GM19025 (cell line): Measurements from ENCODE around the gene AMPH.
A peak's percentile ranks its signal among the peaks of the same experiment; 100 is the strongest.
"Not testable (repeated sequence)": the region's sequence is repeated elsewhere in the genome, so short reads cannot be mapped to it uniquely, and the experiment has no call there.

Source experiments
- ATAC-seq: cut with Tn5 transposase; IDR thresholded peaks from one replicate; pipeline ENCODE4 v1.9.1; 2021; ENCODE audit warnings: mild to moderate bottlenecking, low read depth, moderate library complexity; ENCODE audit not compliant: unreplicated experiment

The AMPH gene

DNA sequence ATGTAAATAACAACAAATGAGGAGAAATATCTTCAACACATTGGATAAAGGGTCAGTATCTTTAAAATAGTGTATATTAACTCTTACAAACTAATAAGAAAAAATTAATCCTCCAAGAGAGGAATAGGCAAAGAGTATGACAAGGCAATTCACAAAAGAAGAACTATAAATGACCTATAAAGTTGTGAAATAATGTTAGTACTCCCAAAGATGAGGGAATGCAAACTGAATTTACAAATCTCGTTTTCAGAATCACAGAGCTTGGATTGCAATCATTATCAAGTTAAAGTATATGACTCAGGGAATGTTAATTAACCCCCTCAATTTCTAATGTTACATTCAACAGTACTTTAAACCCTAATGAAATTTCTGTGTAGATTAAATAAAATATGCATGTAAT lies 270.4 kb downstream of the AMPH start:
- ATAC-seq, result no peak

DNA sequence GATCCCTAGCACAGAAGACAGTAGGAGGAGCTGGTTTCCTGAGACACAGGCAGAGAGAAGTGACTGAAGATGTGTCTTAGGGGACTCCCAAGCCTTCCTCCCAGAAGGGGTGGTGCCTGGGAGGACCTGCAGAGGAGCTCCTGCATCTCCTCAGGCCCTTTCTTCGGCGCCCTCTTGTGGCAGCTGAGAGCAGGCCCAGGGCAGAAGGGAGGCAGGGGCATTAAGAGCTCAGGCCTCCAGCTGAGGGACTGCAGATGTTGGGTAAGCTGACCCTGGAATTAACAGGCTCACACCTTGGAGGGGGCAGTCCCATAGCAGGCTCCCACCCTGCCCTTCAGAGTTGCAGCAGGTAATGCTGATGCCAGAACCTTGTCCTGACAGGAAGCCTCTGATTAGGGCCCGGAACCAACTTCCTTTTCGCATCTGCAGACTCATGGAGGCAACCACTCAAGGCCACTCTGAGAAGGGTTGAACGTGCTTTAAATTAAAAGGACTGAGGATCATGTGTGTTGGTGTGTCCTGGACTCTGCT lies 272.0 kb downstream of the AMPH start:
- ATAC-seq, result peak; percentile 75

DNA sequence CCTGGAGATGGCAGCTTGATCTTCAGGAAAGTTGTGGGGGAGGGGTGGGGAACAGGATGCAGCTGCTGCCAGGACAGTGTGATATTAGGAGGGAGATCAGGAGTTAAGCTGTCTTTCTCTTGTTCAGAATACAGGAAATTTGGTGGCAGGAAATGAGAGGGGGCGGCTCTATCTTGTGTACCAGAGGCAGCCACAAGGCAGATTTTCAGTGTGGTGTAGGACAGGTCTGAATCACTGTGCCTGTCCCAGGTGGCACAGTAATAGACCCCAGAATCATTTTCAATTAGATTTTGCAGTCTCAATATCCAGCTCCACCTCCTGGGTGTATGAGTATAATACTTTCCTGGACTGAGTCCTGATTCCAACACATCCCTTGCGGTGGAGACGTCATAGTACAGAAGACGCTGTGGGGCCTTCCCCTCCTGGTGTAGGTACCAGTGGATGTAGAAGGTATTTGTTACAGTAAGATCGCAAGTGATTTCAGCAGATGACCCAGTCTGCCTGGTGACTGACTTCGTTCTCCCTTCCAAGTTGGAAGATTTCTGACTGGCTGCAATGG lies 272.8 kb downstream of the AMPH start:
- not testable (repeated sequence) for ATAC-seq

DNA sequence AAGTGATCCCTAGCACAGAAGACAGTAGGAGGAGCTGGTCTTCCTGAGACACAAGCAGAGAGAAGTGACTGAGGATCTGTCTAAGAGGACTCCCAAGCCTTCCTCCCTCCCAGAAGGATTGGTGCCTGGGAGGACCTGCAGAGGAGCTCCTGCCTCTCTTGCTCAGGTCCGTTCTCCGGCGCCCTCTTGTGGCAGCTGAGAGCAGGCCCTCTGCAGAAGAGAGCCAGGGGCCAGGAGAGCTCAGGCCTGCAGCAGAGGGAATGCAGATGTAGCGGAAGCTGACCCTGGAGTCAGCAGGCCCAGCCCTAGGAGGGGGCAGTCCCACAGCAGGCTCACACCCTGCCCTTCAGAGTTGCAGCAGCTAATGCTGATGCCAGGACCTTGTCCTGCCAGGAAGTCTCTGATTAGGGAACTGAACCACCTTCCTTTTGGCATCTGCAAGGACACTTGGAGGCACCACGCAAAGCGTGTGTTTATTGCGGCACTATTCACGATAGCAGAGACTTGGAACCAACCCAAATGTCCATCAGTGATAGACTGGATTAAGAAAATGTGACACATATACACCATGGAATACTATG lies 276.8 kb downstream of the AMPH start:
- not testable (repeated sequence) for ATAC-seq

DNA sequence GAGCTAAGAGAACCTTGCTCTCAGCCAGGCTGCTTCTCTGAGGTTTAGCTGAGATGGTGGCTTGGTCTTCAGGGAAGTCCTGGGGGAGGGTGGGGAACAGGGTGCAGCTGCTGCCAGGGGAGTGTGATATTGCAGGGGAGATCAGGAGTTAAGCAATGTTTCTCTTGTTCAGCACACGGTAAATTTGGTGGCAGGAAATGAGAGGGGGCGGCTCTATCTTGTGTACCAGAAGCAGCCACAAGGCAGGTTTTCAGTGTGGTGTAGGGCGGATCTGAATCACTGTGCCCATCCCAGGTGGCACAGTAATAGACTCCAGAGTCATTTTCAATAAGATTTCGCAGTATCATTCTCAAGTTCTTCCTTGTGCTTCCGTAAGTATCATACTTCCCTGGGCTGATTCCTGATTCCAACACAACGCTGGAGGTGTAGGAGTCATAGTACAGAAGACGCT lies 277.7 kb downstream of the AMPH start:
- ATAC-seq, result peak; percentile 34

DNA sequence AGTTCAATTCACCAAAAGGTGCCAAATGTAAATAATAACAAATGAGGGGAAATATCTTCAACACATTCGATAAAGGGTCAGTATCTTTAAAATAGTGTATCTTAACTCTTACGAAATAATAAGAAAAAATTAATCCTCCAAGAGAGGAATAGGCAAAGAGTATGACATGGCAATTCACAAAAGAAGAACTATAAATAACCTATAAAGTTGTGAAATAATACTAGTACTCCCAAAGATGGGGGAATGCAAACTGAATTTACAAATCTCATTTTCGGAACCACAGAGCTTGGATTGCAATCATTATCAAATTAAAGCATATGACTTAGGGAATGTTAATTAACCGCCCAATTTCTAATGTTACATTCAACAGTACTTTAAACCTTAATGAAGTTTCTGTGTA lies 279.6 kb downstream of the AMPH start:
- no peak for ATAC-seq

DNA sequence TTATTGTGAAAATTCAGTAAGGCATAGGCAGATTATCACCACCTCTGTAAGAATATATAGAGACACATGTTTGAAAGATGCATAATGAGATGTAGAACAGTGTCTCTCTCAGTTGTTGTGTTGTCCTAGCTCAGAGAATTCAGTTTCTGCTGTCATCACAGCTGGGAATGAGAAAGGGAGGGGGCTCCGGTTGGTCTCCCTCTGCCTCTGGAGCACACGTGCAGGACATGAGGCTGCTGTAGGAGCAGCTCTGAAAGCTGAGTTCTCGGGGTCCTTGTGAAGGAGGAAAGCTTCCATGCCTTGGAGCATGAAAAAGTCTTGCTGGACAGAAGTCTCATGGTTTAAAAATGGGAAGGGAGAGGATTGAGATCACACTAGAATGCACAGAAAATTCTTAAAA lies 280.4 kb downstream of the AMPH start:
- ATAC-seq, result not testable (repeated sequence)

DNA sequence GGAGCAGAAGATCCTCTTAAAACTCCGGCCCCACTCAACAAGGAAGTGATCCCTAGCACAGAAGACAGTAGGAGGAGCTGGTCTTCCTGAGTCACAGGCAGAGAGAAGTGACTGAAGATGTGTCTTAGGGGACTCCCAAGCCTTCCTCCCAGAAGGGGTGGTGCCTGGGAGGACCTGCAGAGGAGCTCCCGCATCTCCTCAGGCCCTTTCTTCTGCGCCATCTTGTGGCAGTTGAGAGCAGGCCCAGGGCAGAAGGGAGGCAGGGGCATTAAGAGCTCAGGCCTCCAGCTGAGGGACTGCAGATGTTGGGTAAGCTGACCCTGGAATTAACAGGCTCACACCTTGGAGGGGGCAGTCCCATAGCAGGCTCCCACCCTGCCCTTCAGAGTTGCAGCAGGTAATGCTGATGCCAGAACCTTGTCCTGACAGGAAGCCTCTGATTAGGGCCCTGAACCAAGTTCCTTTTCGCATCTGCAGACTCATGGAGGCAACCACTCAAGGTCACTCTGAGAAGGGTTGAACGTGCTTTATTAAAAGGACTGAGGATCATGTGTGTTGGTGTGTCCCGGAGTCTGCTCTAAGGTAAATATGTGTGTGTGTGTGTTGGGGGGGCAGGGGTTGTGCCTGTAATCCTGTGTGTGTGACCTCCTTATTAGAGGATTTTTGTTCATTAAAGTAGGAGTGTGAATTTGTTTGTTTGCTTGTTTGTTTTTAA lies 281.1 kb downstream of the AMPH start:
- peak; percentile 63 for ATAC-seq

DNA sequence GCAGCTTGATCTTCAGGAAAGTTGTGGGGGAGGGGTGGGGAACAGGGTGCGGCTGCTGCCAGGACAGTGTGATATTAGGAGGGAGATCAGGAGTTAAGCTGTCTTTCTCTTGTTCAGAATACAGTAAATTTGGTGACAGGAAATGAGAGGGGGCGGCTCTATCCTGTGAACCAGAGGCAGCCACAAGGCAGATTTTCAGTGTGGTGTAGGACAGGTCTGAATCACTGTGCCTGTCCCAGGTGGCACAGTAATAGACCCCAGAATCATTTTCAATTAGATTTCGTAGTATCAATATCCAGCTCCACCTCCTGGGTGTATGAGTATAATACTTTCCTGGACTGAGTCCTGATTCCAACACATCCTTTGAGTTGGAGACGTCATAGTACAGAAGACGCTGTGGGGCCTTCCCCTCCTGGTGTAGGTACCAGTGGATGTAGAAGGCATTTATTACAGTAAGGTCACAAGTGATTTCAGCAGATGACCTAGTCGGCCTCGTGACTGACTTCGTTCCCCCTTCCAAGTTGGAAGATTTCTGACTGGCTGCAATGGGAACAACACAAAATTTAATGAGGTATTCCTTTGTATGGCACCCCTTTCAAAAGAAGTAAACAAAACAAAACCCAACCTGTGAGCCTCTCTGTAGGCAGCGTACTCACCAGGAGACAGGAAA lies 281.9 kb downstream of the AMPH start:
- ATAC-seq, result not testable (repeated sequence)

DNA sequence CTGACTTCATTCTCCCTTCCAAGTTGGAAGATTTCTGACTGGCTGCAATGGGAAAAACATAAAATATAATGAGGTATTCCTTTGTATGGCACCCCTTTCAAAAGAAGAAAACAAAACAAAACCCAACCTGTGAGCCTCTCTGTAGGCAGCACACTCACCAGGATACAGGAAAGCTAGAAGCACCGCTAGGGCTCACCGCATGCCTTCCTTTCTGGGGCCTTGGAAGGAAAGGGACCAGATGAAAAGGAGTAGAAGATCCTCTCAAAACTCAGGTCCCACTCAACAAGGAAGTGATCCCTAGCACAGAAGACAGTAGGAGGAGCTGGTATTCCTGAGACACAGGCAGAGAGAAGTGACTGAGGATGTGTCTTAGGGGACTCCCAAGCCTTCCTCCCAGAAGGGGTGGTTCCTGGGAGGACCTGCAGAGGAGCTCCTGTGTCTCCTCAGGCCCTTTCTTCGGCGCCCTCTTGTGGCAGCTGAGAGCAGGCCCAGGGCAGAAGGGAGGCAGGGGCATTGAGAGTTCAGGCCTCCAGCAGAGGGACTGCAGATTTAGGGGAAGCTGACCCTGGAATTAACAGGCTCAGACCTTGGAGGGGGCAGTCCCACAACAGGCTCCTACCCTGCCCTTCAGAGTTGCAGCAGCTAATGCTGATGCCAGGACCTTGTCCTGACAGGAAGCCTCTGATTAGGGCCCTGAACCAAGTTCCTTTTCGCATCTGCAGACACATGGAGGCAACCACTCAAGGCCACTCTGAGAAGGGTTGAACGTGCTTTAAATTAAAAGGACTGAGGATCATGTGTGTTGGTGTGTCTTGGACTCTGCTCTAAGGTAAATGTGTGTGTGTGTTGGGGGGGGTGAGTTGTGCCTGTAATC lies 285.6 kb downstream of the AMPH start:
- peak; percentile 49 for ATAC-seq

DNA sequence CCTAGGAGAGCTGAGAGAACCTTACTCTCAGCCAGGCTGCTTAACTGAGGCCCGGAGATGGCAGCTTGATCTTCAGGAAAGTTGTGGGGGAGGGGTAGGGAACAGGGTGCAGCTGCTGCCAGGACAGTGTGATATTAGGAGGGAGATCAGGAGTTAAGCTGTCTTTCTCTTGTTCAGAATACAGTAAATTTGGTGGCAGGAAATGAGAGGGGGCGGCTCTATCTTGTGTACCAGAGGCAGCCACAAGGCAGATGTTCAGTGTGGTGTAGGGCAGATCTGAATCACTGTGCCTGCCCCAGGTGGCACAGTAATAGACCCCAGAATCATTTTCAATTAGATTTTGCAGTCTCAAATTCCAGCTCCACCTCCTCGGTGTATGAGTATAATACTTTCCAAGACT lies 286.4 kb downstream of the AMPH start:
- not testable (repeated sequence) for ATAC-seq

DNA sequence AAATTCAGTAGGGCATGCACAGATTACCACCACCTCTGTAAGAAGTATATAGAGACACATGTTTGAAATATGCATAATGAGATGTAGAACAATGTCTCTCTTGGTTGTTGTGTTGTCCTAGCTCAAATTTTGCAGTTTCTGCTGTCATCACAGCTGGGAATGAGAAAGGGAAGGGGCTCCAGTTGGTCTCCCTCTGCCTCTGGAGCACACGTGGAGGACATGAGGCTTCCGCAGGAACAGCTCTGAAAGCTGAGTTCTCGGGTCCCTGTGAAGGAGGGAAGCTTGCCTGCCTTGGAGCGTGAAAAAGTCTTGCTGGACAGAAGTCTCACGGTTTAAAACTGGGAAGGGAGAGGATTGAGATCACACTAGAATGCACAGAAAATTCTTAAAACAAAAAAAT lies 289.0 kb downstream of the AMPH start:
- not testable (repeated sequence) for ATAC-seq

DNA sequence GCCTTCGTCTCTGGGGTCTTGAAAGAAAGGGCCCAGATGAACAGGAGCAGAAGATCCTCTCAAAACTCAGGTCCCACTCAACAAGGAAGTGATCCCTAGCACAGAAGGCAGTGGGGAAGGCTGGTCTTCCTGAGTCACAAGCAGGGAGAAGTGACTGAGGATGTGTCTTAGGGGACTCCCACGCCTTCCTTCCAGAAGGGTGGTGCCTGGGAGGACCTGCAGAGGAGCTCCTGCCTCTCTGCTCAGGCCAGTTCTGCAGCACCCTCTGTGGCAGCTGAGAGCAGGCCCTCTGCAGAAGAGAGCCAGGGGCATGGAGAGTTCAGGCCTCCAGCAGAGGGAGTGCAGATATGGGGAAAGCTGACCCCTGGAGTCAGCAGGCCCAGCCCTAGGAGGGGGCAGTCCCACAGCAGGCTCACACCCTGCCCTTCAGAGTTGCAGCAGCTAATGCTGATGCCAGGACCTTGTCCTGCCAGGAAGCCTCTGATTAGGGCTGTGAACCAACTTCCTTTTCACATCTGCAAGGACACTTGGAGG lies 289.9 kb downstream of the AMPH start:
- not testable (repeated sequence) for ATAC-seq

DNA sequence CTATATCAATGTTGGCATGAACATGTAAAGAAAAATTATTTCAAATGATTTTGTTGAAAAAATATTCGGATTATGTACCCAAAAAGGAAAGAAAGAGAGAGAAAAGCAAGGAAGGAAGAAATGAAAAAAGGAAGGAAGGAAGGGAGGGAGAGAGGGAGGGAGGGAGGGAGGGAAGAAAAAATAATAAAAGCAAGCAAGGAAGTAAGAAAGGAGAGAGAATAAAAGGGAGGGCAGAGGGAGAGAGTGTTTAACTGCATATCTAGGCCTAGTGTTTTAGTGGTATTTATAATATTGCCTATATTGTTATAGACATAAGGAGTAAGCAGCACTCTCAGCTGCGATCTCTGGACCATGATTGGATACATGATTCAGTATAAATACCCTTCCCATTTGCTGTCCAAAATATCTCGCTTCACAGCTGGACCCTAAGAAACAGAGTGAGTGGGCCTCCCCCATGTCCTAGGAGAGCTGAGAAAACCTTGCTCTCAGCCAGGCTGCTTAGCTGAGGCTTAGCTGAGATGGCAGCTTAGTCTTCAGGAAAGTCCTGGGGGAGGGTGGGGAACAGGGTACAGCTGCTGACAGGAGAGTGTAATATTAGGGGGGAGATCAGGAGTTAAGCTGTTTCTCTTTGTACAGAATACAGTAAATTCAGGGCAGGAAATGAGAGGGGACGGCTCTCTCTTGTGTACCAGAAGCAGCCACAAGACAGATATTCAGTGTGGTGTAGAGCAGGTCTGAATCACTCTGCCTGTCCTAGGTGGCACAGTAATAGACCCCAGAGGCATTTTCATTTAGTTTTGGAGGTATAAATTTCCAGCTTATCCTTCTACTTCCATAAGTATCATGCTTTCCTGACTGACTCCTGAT lies 291.0 kb downstream of the AMPH start:
- no peak for ATAC-seq

DNA sequence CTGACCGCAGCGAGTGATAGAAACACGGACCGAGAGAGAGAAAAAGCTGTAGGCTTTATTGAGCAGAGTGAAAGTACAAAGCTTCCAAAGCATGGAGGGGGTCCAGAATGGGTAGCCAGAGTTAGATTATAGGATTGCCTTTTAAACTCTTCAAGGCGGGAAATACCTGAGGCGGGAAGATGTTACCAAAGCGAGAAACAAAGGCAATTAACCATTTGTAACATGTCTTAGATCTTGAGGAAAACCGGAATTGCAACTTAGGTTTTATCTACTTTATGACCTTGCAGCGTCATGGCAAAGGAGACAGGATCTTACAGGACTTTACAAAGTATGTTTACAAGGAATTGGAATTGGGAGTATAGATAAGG lies 295.0 kb downstream of the AMPH start:
- ATAC-seq, result not testable (repeated sequence)

DNA sequence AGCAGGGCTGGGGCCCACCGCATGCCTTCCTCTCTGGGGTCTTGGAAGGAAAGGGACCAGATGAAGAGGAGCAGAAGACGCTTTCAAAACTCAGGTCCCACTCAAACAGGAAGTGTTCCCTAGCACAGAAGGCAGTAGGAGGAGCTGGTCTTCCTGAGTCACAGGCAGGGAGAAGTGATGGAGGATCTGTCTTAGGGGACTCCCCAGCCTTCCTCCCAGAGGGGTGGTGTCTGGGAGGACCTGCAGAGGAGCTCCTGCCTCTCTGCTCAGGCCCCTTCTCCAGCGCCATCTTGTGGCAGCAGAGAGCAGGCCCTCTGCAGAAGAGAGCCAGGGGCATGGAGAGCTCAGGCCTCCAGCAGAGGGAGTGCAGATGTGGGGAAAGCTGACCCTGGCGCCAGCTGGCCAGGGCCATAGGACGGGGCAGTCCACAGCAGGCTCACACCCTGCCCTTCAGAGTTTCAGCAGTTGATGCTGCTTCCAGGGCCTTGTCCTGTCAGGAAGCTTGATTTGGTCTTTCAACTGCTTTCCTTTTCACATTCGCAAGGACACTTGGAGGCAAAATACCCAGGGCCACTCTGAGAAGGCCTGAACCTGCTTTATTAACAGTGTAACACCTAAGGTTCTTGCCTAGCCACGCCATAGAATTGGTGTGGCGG lies 295.6 kb downstream of the AMPH start:
- peak; percentile 97 for ATAC-seq

DNA sequence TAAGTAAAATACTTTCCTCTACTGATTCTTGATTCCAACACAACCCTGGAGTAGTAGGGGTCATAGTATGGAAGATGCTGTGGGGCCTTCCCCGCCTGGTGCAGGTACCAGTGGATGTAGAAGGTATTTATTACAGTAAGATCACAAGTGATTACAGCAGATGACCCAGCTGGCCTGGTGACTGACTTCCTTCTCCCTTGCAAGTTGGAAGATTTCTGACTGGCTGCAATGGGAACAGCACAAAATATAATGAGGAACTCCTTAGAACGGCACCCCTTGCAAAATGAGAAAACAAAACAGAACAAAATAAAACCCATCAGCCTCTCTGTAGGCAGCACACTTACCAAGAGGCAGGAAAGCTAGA lies 296.1 kb downstream of the AMPH start:
- no peak for ATAC-seq

DNA sequence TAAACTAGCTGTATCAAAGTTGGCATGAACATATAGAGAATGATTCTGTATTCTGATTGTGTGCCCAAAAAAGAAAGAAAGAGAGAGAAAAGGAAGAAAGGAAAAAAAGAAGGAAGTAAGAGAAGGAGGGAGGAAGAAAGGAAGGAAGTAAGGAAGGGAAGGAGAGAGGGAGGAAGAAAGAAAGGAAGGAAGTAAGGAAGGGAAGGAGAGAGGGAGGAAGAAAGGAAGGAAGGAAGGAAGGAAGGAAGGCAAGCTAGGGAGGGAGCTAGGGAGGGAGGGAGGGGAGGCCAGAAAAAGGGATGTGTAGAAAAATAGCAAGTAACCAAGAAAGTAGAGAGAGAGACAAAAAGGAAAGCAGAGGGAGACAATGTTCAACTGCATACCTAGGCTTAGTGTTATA lies 297.0 kb downstream of the AMPH start:
- ATAC-seq, result no peak
